Glutamatergic neuron (in vitro differentiated cells): ENCODE data around the gene TRAF3IP1. TPM values are rescaled to one million over a fixed set of nuclear protein-coding genes. Genes with fewer than 3 reads are reported as not detected.
"Not testable (repeated sequence)": the region's sequence is repeated elsewhere in the genome, so short reads cannot be mapped to it uniquely, and the experiment has no call there.

Experiments
- DNase-seq: peaks from one replicate; pipeline ENCODE4 v3.0.0; 2022
- H3K27ac Mint-ChIP-seq: one replicate; pipeline ENCODE4 v1.8.0; 2020; ENCODE audit warnings: mild to moderate bottlenecking, mixed read lengths, inconsistent platforms; ENCODE audit not compliant: unreplicated experiment
- H3K27me3 Mint-ChIP-seq: one replicate; pipeline ENCODE4 v1.8.0; 2020; ENCODE audit warnings: mild to moderate bottlenecking, moderate library complexity, mixed read lengths, inconsistent platforms; ENCODE audit not compliant: unreplicated experiment
- H3K36me3 Mint-ChIP-seq: one replicate; pipeline ENCODE4 v1.8.0; 2020; ENCODE audit warnings: mild to moderate bottlenecking, mixed read lengths, inconsistent platforms; ENCODE audit not compliant: unreplicated experiment
- H3K4me1 Mint-ChIP-seq: one replicate; pipeline ENCODE4 v1.8.0; 2020; ENCODE audit warnings: mild to moderate bottlenecking, low read depth, mixed read lengths, inconsistent platforms; ENCODE audit not compliant: unreplicated experiment
- H3K4me3 Mint-ChIP-seq: one replicate; pipeline ENCODE4 v1.8.0; 2020; ENCODE audit warnings: mild to moderate bottlenecking, mixed read lengths, inconsistent platforms; ENCODE audit not compliant: unreplicated experiment
- H3K9me3 Mint-ChIP-seq: one replicate; pipeline ENCODE4 v1.8.0; 2020; ENCODE audit warnings: mild to moderate bottlenecking, moderate library complexity, mixed read lengths, inconsistent platforms; ENCODE audit not compliant: unreplicated experiment
- CTCF ChIP-seq: fragments of 200-600 bp; sonication (generic); IDR thresholded peaks from one replicate; pipeline ENCODE4 v1.5.0; 2021; ENCODE audit not compliant: partially characterized antibody, unreplicated experiment
- total RNA-seq: library from RNA; stranded (reverse); fragmentation: NEBNext Ultra II Directional; extraction: Animal tissue kit (Norgen Biotek cat#: 25700); gene quantifications from one replicate; pipeline ENCODE4 v1.2.1, GENCODE V29; 2021; ENCODE audit not compliant: unreplicated experiment

The TRAF3IP1 gene
- total RNA-seq, 1 donor from 2014 or later, result 10.3 TPM

- Mint-ChIP-seq H3K4me3 (no peak overlapping the region), H3K36me3 (no peaks in the 10 kb centered on the region), H3K27me3 (peaks cover 3% of the 10 kb centered on the region), H3K27ac (no peak overlapping the region), H3K4me1 (no peaks in the 10 kb centered on the region), H3K9me3 (peaks cover 2% of the 10 kb centered on the region)
- no peak for DNase-seq
- no peak for TF ChIP-seq CTCF
These were observed 15.0 kb upstream of the TRAF3IP1 start for GRCh38 chr2:238305092-238305862.

- peaks cover 3% of the 10 kb centered on the region for H3K27me3 Mint-ChIP-seq
- peaks cover 2% of the 10 kb centered on the region for H3K9me3 Mint-ChIP-seq
- H3K4me3 Mint-ChIP-seq, result no peak overlapping the region
- TF ChIP-seq CTCF, result no peak
- H3K27ac Mint-ChIP-seq, result no peak overlapping the region
- no peak for DNase-seq
- H3K4me1 Mint-ChIP-seq, result no peaks in the 10 kb centered on the region
- H3K36me3 Mint-ChIP-seq, result no peaks in the 10 kb centered on the region
These were observed 14.2 kb upstream of the TRAF3IP1 start for GRCh38 chr2:238305965-238306671.

GRCh38 chr2:238306672-238306998 is 13.7 kb upstream of the TRAF3IP1 start:
- H3K27me3 Mint-ChIP-seq, result peaks cover 3% of the 10 kb centered on the region
- no peak for DNase-seq
- H3K27ac Mint-ChIP-seq, result no peak overlapping the region
- peaks cover 2% of the 10 kb centered on the region for H3K9me3 Mint-ChIP-seq
- no peaks in the 10 kb centered on the region for H3K36me3 Mint-ChIP-seq
- H3K4me3 Mint-ChIP-seq, result no peak overlapping the region
- H3K4me1 Mint-ChIP-seq, result no peaks in the 10 kb centered on the region
- no peak for TF ChIP-seq CTCF

- no peak overlapping the region for H3K27ac Mint-ChIP-seq
- H3K9me3 Mint-ChIP-seq, result peaks cover 4% of the 10 kb centered on the region
- TF ChIP-seq CTCF, result no peak
- DNase-seq, result no peak
- peaks cover 3% of the 10 kb centered on the region for H3K27me3 Mint-ChIP-seq
- H3K36me3 Mint-ChIP-seq, result no peaks in the 10 kb centered on the region
- H3K4me1 Mint-ChIP-seq, result no peaks in the 10 kb centered on the region
- no peak overlapping the region for H3K4me3 Mint-ChIP-seq
These were observed 12.1 kb upstream of the TRAF3IP1 start for GRCh38 chr2:238308177-238308576.

- H3K4me1 Mint-ChIP-seq, H3K27ac Mint-ChIP-seq, DNase-seq, H3K36me3 Mint-ChIP-seq, H3K9me3 Mint-ChIP-seq, H3K4me3 Mint-ChIP-seq, H3K27me3 Mint-ChIP-seq: not testable (repeated sequence)
These were observed 9.6 kb upstream of the TRAF3IP1 start for GRCh38 chr2:238310721-238311120.
